HepG2 (cell line): ENCODE data around the gene DMRT3. TPM values are rescaled to one million over a fixed set of nuclear protein-coding genes. Genes with fewer than 3 reads are reported as not detected.
A peak's percentile ranks its signal among the peaks of the same experiment; 100 is the strongest.

Experiments
- ATAC-seq: fragments of 200-7000 bp; cut with Tn5 transposase; 3 replicates; pipeline ENCODE4 v1.9.1; 2020; ENCODE audit warnings: mild to moderate bottlenecking, moderate library complexity
- BruUV-seq: library from RNA; stranded (reverse); fragments of 400-500 nt; replicated peaks from 2 replicates; lab custom pipeline; 2021; lab: Mats Ljungman, UMichigan
- CTCF ChIA-PET: fragments of 300-600 bp; formaldehyde crosslinking; extraction: SDS; loops from one replicate; lab custom pipeline; 2021; ENCODE audit warnings: low total read pairs, inconsistent platforms, low intra/inter-chr PET ratio; lab: Yijun Ruan, JAX
- POLR2A ChIA-PET: fragments of 350-600 bp; sonication (Branson Sonifier 250); formaldehyde crosslinking; loops from one replicate; lab custom pipeline; 2020; ENCODE audit warnings: antibody characterized with exemption, inconsistent platforms; lab: Yijun Ruan, JAX
- DNase-seq: peaks from one replicate; pipeline ENCODE4 v3.0.0-alpha.2; 2015; ENCODE audit warnings: low spot score
- FAIRE-seq: peaks from 3 replicates; lab custom pipeline; 2011; peaks lifted over from hg19 to GRCh38; lab: Jason Lieb, UNC
- H2AFZ ChIP-seq: one replicate; pipeline ENCODE4 v1.6.1; 2011; ENCODE audit warnings: low read length, inconsistent platforms
- H3K27ac ChIP-seq: fragments of 300-600 bp; 3 replicates; pipeline ENCODE4 v1.8.0; 2011; ENCODE audit warnings: mixed run types, mild to moderate bottlenecking, mixed read lengths, low read length, inconsistent platforms; ENCODE audit not compliant: insufficient read depth; ENCODE audit errors: extremely low read length
- H3K27me3 ChIP-seq, 2 experiments: fragments of 200-600 bp in 1 of 2; 2 replicates in 1 of 2; 3 replicates in 1 of 2; pipeline versions ENCODE4 v1.6.0 to v1.8.0; 2011; ENCODE audit warnings: low read length in 2 of 2, mild to moderate bottlenecking in 2 of 2, moderate library complexity in 2 of 2, inconsistent platforms in 1 of 2; ENCODE audit not compliant: insufficient read depth in 2 of 2, control insufficient read depth in 1 of 2
- H3K36me3 ChIP-seq, 2 experiments: fragments of 200-600 bp in 1 of 2; replicated peaks in 1 of 2; 2 replicates in 1 of 2; 3 replicates in 1 of 2; pipeline versions ENCODE4 v1.5.1 to v1.8.0; 2011; ENCODE audit warnings: low read length in 2 of 2, inconsistent platforms in 1 of 2; ENCODE audit not compliant: insufficient read depth in 2 of 2, control insufficient read depth in 1 of 2
- H3K4me1 ChIP-seq: 2 replicates; pipeline ENCODE4 v1.5.1; 2012; ENCODE audit warnings: low read length, inconsistent platforms; ENCODE audit not compliant: insufficient read depth
- H3K4me2 ChIP-seq: 2 replicates; pipeline ENCODE4 v1.6.0; 2011; ENCODE audit warnings: low read depth, low read length, inconsistent platforms
- H3K4me3 ChIP-seq, 3 experiments: fragments of 200-600 bp in 1 of 3; sonication (generic), shearing (Covaris generic) in 1 of 3; replicated peaks in 1 of 3; 2 replicates each; pipeline ENCODE4 v1.5.1; 2011 to 2016; ENCODE audit warnings: low read length in 3 of 3, inconsistent platforms in 2 of 3, low read depth in 2 of 3, mild to moderate bottlenecking in 2 of 3, control low read depth in 1 of 3, mixed read lengths in 1 of 3; ENCODE audit not compliant: insufficient read depth in 1 of 3
- H3K79me2 ChIP-seq: one replicate; pipeline ENCODE4 v1.6.1; 2011; ENCODE audit warnings: low read length, inconsistent platforms; ENCODE audit not compliant: insufficient read depth
- H3K9ac ChIP-seq: 2 replicates; pipeline ENCODE4 v1.6.0; 2011; ENCODE audit warnings: mild to moderate bottlenecking, low read depth, low read length, inconsistent platforms; ENCODE audit not compliant: insufficient read depth
- H3K9me3 ChIP-seq: 2 replicates; pipeline ENCODE4 v1.5.1; 2012; ENCODE audit warnings: mild to moderate bottlenecking, low read length
- H4K20me1 ChIP-seq: 2 replicates; pipeline ENCODE4 v1.6.0; 2011; ENCODE audit warnings: inconsistent platforms, mild to moderate bottlenecking, low read length, moderate library complexity; ENCODE audit not compliant: insufficient read depth
- CEBPB ChIP-seq: IDR thresholded peaks from 2 replicates; pipeline ENCODE4 v1.6.1; 2011; ENCODE audit warnings: low read depth, low read length, improper control_type of control experiment, borderline replicate concordance
- ELF4 ChIP-seq: sonication (generic); formaldehyde crosslinking; IDR thresholded peaks from 2 replicates; pipeline ENCODE4 v1.5.0; 2020; ENCODE audit warnings: missing genetic modification reagents, mild to moderate bottlenecking, moderate library complexity, borderline replicate concordance
- IRX3 ChIP-seq: sonication (generic); formaldehyde crosslinking; IDR thresholded peaks from 2 replicates; pipeline ENCODE4 v1.8.1; 2023; ENCODE audit warnings: mild to moderate bottlenecking, low read depth, missing genetic modification reagents, borderline replicate concordance
- KLF13 ChIP-seq: sonication (generic); formaldehyde crosslinking; IDR thresholded peaks from 2 replicates; pipeline ENCODE4 v1.4.0; 2020; ENCODE audit warnings: mild to moderate bottlenecking, missing genetic modification reagents
- TEAD3 ChIP-seq: optimal IDR thresholded peaks from 2 replicates; pipeline ENCODE3; 2016; ENCODE audit warnings: borderline replicate concordance
- whole genome bisulfite sequencing: methylation state at CpG from one replicate; pipeline ENCODE4 v1.1.6; 2017; ENCODE audit warnings: low lambda C conversion rate; 5-methylcytosine and 5-hydroxymethylcytosine counted together
- in situ Hi-C: cut with HindIII; loops from 2 replicates; pipeline ENCODE4 v1.10.0; 2017; ENCODE audit warnings: low pct_unique_long_range_greater_than_20kb; ENCODE audit not compliant: extremely low pct_ligation_motif_present
- intact Hi-C: fragments of 100-400 bp; cut with micrococcal nuclease; formaldehyde crosslinking; loops from one replicate; pipeline ENCODE4 v1.10.0; 2022; ENCODE audit not compliant: unreplicated experiment
- polyA plus RNA-seq, 8 experiments: library from polyadenylated mRNA; depleted of rRNA in 3 of 8; stranded (reverse) in 7 of 8; unstranded in 1 of 8; fragments of >200 nt; fragmentation: Illumina TruSeq in 4 of 8; extraction: Trizol in 4 of 8; gene quantifications; 2 replicates each; pipeline versions ENCODE4 v1.2.1 to v1.2.3, GENCODE V29; 2011 to 2016; ENCODE audit warnings: low read depth in 4 of 8, missing spikeins in 1 of 8, mixed read lengths in 1 of 8; ENCODE audit not compliant: insufficient read depth in 1 of 8
- total RNA-seq, 5 experiments: library from RNA; depleted of rRNA; stranded (reverse); fragments of >200 nt; fragmentation: Illumina TruSeq; extraction: Trizol; gene quantifications; 2 replicates each; pipeline ENCODE4 v1.2.3, GENCODE V29; 2016; ENCODE audit warnings: low read depth in 1 of 5
- TF ChIP-seq, protein P1 (sequence below): sonication (generic); formaldehyde crosslinking; IDR thresholded peaks from 2 replicates; pipeline ENCODE4 v1.5.0; 2020; ENCODE audit warnings: mild to moderate bottlenecking, missing genetic modification reagents, moderate library complexity
- TF ChIP-seq, protein P2 (sequence below): sonication (generic); formaldehyde crosslinking; IDR thresholded peaks from 2 replicates; pipeline ENCODE4 v1.8.0; 2022; ENCODE audit warnings: mild to moderate bottlenecking, missing genetic modification reagents; ENCODE audit not compliant: insufficient replicate concordance
- TF ChIP-seq, protein P3 (sequence below): sonication (generic); formaldehyde crosslinking; IDR thresholded peaks from 2 replicates; pipeline ENCODE4 v1.5.0; 2020; ENCODE audit warnings: missing genetic modification reagents, mild to moderate bottlenecking, borderline replicate concordance
- TF ChIP-seq, protein P4 (sequence below), 2 experiments: sonication (generic) in 1 of 2; formaldehyde crosslinking in 1 of 2; IDR thresholded peaks; 2 replicates each; pipeline versions ENCODE4 v1.6.1 to v1.9.0; 2014 to 2022; ENCODE audit warnings: antibody characterized with exemption in 1 of 2, borderline replicate concordance in 1 of 2, inconsistent platforms in 1 of 2, low read depth in 1 of 2, missing genetic modification reagents in 1 of 2

The DMRT3 gene
- total and polyA plus RNA-seq, 2 of the 13 experiments (the other 11 are each of a cell fraction or from before 2014, with no cell fraction given), result not detected

DNA sequence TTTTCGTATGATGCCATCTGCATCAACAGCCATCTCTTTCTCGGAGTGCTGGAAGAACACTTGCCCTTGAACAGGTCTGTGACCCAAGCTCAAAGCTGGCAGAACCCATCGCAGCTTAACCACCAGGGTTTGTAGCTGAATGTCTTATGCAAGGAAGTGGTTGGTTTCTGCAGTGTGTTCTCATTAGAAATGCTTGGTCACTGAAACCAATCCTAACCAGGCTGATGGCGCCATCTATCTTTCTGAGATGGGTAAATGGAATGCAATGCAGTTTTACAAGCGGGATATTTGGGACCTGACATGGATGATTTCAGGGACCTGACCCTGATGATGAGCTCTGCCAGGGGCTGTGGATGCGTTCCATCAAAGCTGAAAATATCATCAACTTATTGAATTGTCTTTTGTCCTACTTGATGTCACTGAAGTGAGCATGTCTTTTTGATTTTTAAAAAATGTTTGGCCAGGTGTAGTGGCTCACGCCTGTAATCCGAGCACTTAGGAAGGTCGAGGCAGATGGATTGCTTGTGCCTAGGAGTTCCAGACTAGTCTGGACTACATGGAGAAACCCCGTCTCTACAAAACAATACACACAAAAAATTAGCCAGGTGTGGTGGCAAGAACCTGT, 28.7 kb downstream of the DMRT3 start (continued):
- TF ChIP-seq, protein P1, sequence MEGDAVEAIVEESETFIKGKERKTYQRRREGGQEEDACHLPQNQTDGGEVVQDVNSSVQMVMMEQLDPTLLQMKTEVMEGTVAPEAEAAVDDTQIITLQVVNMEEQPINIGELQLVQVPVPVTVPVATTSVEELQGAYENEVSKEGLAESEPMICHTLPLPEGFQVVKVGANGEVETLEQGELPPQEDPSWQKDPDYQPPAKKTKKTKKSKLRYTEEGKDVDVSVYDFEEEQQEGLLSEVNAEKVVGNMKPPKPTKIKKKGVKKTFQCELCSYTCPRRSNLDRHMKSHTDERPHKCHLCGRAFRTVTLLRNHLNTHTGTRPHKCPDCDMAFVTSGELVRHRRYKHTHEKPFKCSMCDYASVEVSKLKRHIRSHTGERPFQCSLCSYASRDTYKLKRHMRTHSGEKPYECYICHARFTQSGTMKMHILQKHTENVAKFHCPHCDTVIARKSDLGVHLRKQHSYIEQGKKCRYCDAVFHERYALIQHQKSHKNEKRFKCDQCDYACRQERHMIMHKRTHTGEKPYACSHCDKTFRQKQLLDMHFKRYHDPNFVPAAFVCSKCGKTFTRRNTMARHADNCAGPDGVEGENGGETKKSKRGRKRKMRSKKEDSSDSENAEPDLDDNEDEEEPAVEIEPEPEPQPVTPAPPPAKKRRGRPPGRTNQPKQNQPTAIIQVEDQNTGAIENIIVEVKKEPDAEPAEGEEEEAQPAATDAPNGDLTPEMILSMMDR (CRISPR knock-in tag), result peak; percentile 65
- no peak for TF ChIP-seq KLF13
- TF ChIP-seq, protein P2, sequence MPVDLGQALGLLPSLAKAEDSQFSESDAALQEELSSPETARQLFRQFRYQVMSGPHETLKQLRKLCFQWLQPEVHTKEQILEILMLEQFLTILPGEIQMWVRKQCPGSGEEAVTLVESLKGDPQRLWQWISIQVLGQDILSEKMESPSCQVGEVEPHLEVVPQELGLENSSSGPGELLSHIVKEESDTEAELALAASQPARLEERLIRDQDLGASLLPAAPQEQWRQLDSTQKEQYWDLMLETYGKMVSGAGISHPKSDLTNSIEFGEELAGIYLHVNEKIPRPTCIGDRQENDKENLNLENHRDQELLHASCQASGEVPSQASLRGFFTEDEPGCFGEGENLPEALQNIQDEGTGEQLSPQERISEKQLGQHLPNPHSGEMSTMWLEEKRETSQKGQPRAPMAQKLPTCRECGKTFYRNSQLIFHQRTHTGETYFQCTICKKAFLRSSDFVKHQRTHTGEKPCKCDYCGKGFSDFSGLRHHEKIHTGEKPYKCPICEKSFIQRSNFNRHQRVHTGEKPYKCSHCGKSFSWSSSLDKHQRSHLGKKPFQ (CRISPR knock-in tag), result no peak
- TF ChIP-seq TEAD3 (CRISPR knock-in tag), result peak; percentile 75
- TF ChIP-seq, protein P3, sequence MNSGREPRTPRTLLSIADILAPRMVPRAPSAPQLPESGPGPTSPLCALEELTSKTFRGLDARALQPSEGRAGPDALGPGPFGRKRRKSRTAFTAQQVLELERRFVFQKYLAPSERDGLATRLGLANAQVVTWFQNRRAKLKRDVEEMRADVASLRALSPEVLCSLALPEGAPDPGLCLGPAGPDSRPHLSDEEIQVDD, result no peak
- TF ChIP-seq IRX3 (CRISPR knock-in tag), result no peak

DNA sequence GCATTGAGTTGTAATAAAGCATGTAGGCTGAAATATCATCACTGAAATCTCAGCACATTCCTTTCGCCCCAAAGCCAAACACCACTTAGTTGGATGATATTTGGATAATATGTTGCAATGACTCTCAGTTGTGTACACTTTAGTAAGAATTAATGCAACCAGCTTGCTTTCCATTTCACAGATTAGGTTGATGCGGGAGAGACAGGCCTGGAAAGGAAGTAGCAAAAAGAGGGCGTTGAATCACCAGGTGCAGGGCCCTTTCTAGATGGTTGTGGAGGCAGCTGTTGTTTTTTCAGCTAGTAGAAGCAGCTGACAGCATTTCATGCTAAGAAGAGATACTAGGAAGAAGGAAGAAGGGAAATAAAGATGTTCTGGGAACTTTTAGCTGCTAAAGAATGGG, 30.9 kb downstream of the DMRT3 start:
- no peak for ATAC-seq
- Histone ChIP-seq H3K9ac (no peak overlapping the region), H3K36me3 (no peaks in the 10 kb centered on the region), H3K79me2 (no peaks in the 10 kb centered on the region), H3K27ac (no peak overlapping the region), H4K20me1 (no peaks in the 10 kb centered on the region), H3K9me3 (no peaks in the 10 kb centered on the region), H2AFZ (no peak overlapping the region), H3K4me1 (no peaks in the 10 kb centered on the region), H3K4me2 (no peak overlapping the region), H3K27me3 (0 out of 5 replicates have a peak, but pooled peaks cover 0 to 8% of the 10 kb centered on the region in 2 experiments), H3K4me3 (no peak overlapping the region)
- DNase-seq, result no peak
- no peak for FAIRE-seq
- in situ Hi-C loops (no loop called here), intact Hi-C loops (loop anchor here (5.0 to 10.0 kb wide), 3 partner anchors 423 to 660 kb away; no protein-coding TSS in a partner anchor)
- 13% methylated on average over 3 of the region's 3 CpGs for WGBS
- TF ChIP-seq CEBPB, result 0 out of 2 replicates have a peak, but pooled peaks have one; percentile 10
- TF ChIP-seq ELF4, result no peak
- TF ChIP-seq, protein P4, sequence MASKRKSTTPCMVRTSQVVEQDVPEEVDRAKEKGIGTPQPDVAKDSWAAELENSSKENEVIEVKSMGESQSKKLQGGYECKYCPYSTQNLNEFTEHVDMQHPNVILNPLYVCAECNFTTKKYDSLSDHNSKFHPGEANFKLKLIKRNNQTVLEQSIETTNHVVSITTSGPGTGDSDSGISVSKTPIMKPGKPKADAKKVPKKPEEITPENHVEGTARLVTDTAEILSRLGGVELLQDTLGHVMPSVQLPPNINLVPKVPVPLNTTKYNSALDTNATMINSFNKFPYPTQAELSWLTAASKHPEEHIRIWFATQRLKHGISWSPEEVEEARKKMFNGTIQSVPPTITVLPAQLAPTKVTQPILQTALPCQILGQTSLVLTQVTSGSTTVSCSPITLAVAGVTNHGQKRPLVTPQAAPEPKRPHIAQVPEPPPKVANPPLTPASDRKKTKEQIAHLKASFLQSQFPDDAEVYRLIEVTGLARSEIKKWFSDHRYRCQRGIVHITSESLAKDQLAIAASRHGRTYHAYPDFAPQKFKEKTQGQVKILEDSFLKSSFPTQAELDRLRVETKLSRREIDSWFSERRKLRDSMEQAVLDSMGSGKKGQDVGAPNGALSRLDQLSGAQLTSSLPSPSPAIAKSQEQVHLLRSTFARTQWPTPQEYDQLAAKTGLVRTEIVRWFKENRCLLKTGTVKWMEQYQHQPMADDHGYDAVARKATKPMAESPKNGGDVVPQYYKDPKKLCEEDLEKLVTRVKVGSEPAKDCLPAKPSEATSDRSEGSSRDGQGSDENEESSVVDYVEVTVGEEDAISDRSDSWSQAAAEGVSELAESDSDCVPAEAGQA (IDR thresholded peaks at IDR 0.05; ENCODE audit: low read depth), result no peak
- TF ChIP-seq, protein P4 (CRISPR knock-in tag; IDR thresholded peaks at IDR 0.05; ENCODE audit: borderline replicate concordance), result no peak
- ChIA-PET CTCF (interaction anchor here (2.7 kb wide), 1 partner anchor 114 kb away, joined by 29 read pairs; no protein-coding TSS in a partner anchor), POLR2A (no interaction called here)
- BruUV-seq, result no TSS peak
